DMS53 (cell line): ENCODE measurements around the gene WBP1.
A peak's percentile ranks its signal among the peaks of the same experiment; 100 is the strongest.
"Not testable (repeated sequence)": the region's sequence is repeated elsewhere in the genome, so short reads cannot be mapped to it uniquely, and the experiment has no call there.

Experiments used
- DNase-seq: peaks from one replicate; lab custom pipeline; 2025; lab: John Stamatoyannopoulos, UW

Gene WBP1

DNA sequence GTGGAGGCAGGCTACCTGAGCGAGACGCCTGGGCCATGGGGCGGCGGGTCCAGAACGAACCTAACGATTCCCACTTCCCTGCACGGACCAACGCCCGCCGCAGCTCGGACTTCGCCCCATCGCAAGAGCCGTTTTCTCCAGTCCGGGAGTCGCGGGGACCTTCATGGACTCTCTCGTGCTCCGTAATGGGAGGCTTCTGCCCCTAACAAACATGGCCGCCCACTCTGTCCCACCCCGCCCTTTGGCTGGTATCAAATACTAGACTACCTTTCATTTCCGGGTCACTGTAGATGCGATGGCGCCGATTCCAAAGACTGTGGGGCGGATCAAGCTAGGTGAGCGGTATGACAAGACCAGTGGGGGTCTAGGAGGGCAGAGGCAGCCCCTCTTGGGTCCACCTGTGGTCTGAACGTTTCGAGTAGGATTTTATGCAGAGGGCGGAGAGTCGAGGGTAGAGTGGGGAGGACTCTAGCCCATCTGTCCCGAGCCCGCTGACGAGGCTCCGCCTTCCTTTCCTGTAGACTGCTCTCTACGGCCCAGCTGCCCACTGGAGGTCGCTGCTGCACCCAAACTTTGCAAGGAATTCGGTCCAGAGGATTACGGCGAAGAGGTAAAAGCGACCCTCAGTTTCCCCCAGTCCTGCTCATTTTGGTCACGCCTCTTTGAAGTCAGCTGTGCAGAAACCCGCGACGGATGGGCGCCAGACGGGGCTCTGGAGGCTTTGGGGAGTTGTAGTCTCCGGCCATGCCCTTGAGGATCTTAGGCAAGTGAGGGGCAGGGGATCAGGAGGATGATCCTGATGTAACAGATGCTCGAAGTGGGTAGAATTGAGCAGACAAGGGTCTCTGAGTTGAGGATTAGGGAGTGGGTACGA, 24.8 kb downstream of the WBP1 start, which contains the start of the genes CCDC142 and TTC31:
CCDC142 (minus strand) TSS at position 198 of the 874 bp plus-strand sequence; CDS start at position 37, 161 bp downstream.
TTC31 (plus strand) TSS at position 281 of the 874 bp plus-strand sequence; CDS start at position 296, 15 bp downstream.
- DNase-seq = peak; percentile 98

DNA sequence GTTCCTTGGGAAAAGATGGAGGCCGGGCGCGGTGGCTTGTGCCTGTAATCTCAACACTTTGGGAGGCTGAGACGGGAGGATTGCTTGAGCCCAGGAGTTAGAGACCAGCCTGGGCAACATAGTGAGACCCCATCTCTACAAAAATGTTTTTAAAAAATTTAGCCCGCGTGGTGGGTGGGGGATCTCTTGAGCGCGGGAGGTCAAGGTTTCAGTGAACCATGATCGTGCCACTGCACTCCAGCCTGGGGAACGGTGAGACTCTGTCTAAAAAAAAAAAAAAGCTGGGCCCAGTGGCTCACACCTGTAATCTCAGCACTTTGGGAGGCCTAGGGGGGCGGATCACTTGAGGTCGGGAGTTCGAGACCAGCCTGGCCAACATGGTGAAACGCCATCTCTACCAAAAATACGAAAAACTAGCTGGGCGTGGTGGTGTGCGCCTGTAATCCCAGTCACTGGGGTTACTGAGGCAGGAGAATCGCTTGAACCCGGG, 25.5 kb downstream of the WBP1 start:
- DNase-seq = not testable (repeated sequence)

DNA sequence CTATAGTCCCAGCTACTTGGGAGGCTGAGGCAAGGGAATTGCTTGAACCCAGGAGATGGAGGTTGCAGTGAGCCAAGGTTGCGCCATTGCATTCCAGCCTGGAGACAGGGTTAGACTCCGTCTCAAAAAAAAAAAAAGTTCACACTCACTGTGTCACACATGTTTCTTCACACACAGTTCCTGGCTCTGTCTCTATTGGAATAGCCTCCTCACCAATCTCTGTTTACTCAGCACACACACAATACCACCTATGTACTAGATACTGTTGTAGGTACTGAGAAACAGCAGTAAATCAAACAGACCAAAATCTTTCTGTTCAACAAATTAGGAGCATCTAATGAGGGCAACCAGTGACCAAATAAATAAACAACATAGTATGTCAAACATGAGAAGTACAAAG, 27.9 kb downstream of the WBP1 start:
- no peak for DNase-seq

DNA sequence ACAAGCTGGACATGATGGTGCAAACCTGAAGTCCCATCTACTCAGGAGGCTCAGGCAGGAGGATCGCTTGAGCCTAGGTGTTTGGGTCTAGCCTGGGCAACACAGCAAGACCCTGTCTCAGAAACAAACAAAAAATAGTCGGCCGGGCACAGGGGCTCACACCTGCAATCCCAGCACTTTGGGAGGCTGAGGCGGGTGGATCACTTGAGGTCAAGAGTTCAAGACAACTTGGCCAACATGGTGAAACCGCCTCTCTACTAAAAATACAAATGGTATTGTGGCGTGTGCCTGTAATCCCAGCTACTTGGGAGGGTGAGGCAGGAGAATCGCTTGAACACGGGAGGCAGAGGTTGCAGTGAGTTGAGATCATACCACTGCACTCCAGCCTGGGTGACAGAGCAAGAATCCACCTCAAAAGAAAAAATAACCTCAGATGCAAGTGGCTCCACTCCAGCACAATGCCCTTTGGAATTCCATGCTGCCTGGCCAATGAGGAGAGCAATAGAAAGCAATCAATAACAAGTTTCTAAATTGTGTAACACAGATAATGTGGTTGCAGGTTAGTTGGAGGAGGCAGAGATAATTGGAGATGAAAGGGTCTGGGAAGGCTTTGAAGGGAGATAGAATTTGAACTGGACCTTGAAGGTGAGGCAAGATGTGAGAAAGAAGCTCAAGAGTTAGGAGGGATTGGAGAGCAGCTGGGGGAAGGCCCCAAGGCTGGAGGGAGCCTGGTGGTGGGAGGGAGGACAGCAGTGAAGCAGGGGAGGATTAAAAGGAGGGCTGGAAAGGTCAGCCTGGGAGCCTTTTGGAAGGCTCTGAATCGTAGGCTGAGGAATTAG, 30.6 kb downstream of the WBP1 start:
- DNase-seq = no peak

DNA sequence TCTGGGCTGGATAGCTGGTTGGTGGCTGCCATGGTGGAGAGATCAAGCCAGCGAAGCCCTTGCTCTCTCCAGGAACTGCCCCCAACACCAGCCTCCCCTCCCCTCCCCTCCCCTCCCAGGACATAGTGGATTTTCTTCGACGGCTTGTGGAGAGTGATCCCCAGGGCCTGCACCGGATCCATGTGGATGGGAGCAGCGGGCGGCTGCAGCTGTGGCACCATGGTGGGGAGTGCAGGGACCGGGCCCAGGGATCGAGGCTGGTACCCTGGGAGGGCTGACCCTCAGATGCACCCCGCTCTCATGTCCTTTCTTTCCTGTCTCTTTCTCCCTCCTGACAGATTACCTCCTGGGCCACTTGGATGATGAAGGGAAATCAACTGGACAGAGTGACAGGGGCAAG, 31.7 kb downstream of the WBP1 start:
- no peak for DNase-seq

DNA sequence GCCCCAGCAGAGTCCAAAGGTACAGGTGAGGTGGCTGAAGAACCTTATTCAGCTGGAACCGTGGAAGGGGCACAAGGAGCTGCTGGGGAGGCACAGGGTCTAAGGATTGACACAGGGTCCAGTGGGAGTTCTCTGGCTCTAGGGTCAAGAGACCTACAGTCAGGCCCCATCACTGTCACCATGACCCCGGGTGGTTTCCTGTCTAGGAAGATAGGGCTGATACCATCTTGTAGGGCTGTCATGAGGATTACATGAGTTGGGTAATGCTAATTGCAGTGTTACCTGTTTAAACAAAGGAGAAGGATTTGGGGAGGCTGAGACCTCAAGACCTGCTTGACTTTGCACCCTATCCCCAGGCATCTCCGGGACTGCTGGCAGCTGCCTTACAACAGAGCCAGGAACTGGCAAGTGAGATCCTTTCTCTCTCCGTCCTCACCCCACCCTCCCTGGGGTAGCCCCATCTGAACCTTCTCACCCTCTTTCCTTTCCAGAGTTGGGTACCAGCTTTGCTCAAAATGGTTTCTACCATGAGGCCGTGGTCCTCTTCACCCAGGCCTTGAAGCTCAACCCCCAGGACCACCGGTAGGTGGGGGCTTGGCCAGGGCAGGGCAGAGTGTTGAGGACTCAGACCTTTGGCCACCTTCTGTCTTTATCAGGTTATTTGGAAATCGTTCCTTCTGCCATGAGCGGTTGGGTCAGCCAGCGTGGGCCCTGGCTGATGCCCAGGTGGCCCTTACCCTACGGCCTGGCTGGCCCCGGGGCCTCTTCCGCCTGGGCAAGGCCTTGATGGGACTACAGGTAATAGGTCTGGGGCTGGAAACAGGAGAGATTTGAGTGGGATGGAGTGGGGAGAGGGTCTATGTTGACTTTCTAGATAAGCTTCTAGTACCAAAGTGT, 33.7 kb downstream of the WBP1 start:
- DNase-seq = no peak

DNA sequence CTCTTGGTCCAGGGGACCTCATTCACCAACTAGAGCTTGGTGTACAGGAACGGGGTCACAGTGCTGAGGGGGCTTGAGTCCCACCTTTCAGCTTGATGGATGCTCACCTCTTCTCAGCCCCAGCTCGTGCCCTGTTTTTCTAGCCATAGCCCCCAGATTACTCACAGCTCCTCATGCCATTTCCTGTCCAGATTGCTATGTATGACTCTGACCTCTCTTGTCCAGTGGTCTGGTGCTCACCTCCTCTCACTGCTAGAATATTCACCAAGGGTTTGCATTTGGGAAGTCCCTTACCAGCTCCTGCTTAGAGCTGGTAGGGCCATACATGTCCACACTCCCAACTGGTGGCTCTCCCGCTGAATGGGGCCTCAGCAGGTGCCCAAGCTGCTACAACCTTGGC, 35.3 kb downstream of the WBP1 start:
- DNase-seq = no peak

DNA sequence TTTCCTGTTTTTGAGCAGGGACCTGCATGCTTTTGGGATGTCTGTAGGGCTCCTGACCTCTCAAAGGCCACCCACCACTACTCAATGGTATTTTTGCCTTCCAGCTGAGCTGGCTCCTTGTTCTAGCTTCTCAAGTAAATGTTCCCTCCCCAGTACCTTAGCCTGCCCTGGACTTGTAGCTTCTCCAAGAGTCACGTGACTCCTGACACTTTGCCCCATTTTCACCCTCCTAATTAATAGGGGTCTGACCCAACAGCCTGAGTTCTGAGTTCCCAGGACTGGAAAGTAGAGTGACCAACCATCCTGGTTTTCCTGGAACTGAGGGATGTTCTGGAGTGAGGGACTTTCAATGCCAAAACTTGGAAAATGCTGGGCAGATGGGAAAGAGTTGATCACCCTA, 37.2 kb downstream of the WBP1 start:
- DNase-seq = no peak

DNA sequence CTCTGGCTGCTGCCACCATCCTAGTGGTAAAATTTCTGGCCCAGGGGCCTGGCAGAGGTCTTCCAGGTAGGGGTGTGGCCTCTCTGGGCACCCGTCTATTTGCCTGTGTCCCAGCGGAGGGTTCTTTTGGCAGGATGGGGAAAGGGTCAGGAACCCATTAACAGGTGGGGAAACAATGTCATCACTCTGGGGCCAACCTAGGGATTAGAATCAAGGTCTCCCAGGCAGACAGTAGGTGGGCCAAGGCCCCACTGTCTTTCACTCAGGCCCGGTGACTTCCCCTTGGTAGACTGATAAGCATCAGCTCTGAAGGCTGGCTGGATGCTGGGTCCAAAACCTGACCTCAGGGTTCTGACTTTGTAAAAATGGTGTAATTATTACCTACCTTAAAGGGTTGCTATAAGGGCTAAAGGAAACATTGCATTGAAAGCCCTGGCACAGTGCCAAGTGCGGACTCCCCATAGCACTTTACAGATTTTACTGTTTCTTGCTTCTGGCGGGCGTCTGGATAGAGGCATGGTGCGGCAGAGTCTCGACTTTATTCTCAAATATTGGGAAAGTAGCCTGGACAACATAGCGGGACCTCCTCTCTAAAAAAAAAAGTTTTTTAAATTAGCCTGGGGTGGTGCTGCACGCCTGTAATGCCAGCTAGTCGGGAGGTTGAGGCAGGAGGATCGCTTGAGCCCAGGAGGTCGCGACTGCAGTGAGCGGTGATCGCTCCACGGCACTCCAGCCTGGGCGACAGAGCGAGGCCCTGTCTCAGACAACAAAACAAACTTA, 38.9 kb downstream of the WBP1 start:
- peak; percentile 38 for DNase-seq

DNA sequence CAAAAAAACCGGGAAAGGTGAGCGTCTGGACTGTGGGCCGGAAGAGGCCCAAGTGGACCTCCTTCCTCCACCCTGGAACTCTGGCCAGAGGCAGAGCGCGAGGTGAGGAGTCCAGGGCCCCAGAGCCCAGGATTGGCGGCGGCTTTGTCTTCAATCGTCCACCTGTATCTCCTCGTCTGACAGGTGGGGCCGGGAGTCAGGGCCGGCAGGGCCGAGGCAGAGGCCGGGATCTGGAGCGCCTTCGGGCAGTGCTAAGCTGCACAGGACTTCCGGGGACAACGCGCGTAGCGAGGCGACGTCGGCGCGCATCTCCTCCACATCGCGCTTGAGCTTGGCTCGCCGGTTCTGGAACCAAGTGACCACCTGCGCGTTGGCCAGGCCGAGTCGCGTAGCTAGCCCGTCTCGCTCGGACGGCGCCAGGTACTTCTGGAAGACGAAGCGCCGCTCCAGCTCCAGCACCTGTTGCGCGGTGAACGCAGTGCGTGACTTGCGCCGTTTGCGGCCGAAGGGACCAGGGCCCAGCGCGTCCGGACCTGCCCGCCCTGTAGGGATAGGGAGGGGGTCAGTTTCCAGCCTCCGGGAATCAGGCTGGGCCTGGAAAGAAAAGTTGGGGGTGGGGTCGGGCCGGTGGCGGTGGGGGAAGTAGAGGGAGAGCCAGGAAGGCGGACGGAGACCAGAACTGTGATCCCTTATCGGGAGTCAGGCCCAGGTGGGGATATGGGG, 39.7 kb downstream of the WBP1 start:
- peak; percentile 88 for DNase-seq

DNA sequence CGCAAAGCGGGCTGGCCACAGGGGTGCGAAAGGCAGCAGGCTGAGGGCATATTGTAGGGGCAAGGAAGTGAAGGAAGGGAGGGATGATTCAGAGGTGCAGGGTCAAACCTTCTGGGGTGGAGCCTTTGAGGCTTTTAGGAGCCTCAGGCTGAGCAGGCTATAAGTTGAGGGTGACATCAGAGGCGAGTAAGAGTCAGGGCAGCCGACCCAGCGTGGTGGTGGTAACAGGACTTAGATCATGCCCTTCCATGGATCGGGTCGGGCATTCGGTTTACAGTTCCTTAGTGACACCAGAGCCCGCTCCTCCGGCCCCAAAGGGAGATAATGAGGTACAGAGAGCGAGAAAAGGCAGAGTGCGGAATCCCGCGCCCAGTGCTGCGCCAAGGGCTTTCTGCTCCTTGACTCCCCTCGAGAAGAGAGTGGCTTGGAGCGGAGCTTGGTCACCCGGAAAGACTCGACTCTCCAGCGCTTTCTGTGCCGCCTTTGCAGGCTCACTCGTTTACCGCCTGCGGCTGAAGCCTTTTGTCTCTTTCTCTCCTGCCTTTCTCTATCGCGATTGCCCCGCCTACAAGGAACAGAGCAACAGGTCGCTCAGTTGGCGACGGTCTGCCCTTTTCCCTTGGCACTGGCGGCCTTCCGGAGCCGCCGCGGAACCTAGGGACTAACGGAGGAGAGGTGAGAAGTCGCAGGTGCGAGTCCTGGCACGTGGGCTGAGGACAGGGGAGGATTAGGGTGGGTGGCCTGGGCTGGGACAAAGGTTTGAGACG, 40.4 kb downstream of the WBP1 start:
- peak; percentile 56 for DNase-seq

DNA sequence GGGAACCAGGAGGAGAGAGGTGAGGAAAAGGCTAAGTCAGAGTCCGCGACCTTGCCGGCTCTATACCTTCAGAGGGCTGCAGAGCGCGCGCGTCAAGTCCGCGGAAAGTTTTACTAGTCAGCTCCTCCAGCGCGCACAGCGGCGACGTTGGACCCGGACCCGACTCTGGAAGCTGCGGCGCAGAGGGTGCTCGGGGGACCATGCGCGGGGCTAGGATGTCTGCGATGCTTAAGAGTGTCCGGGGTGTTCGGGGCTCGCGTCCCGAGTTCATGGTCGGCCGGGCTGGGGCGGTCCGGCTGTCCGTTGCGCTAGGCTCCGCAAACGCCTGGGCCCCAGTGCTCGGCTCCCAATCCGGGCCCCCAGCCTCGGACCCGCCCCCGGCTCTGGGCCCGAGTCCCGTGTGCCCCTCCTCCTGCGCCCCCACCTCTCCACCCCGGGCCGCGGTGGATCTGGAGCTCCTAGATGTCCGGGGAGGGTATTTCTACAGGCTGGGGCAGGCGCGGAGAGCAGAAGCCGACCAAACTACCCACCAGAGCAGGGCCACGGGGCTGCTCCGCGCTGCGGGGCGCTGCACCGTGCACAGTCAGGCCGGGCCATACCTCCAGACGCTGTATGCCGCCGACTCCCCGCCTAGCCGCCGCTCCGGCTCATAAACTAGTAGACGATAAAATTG, 41.2 kb downstream of the WBP1 start, which contains the start of gene LBX2:
LBX2 (minus strand) TSS at position 337 of the 673 bp plus-strand sequence; CDS start at position 271, 66 bp downstream.
- no peak for DNase-seq

DNA sequence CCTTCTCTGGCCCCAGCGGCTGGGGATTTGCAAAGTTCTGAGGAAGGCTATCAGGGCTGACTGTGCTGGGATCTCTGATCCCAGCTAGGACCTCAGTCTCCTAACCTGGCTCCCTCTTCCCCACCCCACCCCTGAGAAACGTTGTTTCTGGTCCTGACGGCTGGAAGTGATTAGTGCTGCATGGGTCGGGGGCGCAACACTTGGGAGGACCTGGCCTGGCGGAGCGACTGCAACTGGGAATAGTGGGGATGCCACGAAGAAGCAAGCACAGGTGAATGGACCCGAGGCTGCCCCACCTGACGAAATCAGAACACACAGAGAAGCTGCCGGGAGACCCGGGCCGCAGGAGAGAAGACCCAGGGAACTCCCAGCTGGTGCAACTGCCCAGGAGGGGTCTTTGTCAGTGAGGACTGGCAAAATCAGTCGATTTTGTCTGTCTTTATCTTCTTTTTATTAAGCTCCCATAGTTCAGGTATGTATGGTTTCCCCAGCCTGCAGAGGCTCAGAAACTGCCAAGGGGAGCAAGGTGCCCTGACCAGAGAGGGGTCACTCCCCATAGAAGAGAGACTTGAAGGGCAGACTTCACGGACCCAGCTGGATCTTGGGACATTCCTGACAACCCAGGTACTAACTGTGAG, 41.8 kb downstream of the WBP1 start:
- DNase-seq = no peak

DNA sequence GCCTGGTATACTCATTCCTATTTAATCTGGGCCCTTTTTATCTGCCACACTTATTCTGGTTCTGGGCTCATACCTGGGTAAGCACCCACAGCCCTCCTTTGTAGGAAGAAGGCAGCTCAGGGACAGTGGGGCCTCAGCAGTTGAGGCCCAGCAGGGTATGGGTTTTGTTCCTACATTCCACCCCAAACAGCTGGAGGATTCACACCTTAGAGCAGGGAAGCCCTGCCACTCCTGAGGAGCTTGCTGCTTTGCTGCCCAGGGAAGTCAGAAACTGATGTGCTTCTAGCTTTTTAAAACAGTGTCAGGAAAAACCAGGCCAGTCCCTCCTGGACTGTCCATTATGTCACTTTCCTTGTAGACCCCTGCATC, 42.3 kb downstream of the WBP1 start:
- no peak for DNase-seq

DNA sequence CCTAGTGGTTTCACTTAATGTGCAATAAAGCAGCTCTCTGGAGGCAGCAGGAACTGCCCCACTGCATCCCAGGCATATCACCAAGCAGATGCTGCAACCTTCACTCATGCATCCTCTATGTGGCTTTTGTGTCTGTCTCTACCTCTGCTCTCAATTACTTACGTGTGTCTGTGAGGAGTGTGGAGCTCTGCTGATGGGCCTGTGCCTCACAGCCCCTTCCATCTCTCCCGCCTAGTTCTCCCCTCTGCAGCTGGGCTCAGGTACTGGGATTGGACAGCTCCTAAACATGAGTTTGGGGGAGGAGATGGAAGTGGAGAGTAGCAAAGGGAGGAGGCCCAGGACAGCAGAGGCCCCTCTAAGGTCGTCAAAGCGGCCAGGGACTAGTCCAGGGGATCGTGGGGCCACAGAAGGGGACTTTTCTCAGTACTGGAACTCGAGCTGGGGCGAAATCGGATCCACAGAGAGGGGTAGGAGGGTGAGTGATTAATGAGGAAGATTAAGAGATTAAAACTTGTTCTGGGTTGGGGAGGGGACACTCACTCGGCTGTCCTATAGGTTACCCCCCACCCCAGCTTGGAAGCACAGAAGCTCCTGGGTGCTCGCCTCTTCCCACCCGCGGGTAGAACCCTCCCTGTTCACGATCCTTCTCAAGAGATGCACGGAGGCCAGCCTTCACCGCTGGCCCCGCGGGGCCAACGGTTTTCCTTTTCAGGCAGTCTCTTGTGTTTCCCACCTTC, 43.3 kb downstream of the WBP1 start:
- peak; percentile 35 for DNase-seq

DNA sequence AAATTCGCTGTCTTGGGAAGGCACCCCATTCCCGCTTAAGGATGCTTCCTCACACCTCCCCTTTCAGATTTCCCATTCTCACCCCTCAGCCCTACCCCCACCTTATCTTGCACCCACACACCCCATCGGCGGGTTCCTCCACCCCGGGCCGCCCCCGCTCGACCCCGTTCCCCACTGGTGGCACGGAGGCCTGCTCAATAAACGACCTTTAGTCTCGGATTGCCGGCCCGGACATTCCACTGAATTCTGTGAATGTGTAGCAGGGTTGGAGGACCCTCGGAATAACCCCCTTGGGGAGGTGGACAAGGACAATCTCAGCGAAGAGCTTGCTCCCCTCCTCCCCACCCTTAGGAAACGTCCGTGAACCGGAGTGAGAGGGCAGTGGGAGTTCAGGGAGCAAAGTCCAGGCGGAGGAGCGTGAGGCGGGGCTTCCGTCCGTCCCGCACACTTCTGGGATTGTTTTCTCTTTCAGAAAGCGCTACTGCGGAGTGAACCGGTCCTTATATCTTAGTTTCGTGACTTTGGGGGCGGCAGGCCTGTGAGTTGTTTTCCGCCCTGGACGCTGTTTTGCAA, 44.0 kb downstream of the WBP1 start:
- DNase-seq = peak; percentile 68
